DMS153 treated with DMSO at 0.1 percent for 48 hours (cell line): ENCODE results near the gene CCIN.
A peak's percentile ranks its signal among the peaks of the same experiment; 100 is the strongest.

Source experiments
- DNase-seq: peaks from one replicate; lab custom pipeline; 2025; ENCODE audit not compliant: unreplicated experiment; lab: John Stamatoyannopoulos, UW

Gene CCIN

DNA sequence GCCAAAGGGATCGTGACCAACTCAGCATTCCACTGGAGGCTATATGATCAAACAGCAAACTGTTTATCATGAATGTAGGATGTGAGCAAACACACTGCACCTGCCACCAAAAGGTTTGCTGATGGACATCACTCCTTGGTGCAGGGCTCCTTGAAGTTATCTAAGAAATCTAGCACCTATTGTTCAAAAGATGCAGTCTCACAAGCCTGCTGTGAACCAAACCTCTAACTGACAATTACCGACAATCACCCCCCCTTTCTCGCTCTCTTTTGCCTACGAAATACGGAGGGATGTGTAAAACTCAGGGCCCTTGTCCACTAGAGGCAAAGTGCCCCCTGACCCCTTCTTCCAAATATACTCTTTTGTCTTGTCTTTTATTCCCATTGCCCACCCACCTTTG is 19.0 kb downstream of the CCIN start:
- DNase-seq = no peak

DNA sequence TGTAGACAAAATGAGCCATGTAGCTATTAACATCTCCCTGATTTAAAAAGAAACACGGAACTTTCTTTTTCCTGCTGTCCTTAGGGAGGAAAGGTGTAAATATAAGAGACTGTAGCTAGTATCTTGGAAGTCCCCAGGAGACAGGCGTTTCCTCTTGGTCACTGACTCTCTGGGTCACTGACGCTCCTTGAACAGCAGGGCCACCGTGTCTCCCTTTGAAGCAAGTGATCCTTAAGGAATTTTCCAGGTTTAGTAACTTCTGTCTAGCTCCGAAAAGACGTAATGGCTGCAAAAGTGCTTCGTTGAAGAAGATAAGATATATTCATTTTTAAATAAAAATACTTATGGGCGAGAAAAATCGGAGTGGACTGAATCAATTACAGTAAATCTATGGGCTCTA is 20.8 kb downstream of the CCIN start:
- DNase-seq = peak; percentile 2

DNA sequence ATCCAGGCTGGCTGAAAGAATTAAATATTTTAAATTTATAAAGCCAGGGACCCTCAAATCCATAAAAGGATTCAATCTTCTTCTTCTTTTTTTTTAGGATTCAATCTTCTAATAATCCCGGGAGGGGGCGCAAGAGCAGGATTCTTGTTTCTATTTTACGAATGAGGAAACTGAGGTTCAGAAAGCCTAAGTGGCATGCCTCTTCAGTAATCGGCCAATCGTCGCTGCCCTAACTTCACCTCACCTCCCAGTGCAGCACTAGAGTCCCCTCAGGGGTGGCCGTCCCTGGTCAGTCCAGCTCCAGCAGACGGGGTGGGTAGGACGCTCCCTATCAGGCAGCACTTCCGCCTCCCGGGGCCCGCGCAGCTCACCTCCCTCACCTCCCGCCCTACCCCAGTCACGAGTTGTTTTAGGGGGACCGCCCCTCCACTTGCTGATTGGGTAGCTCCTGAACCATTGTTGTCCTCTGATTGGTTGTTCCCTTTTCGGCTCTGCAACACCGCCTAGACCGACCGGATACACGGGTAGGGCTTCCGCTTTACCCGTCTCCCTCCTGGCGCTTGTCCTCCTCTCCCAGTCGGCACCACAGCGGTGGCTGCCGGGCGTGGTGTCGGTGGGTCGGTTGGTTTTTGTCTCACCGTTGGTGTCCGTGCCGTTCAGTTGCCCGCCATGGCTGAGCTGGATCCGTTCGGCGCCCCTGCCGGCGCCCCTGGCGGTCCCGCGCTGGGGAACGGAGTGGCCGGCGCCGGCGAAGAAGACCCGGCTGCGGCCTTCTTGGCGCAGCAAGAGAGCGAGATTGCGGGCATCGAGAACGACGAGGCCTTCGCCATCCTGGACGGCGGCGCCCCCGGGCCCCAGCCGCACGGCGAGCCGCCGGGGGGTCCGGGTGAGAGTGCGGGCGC is 21.5 kb downstream of the CCIN start, which contains the start of gene CLTA:
Gene CLTA, plus strand, starts transcription at position 534 of the 902 bp plus-strand sequence. Its CDS starts 136 bp downstream, at position 670.
- DNase-seq = peak; percentile 98

DNA sequence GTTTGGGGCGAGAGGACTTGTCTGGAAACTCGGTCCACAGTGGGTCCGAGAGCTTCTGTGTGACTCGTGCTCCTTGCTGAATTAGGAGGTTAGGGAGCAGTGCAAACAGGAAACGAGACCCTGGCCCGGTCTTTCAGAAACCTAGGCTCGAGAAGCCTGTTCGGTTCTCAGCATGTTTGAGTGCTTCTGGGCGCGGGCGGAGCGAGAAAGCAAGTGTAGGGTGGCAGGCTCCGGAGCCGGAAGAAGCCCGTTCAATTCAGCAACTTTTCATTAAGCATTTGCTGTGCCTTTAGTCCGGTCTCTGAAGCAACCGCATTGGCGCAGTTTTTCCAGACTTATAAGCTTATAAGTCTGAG is 22.1 kb downstream of the CCIN start:
- peak; percentile 1 for DNase-seq

DNA sequence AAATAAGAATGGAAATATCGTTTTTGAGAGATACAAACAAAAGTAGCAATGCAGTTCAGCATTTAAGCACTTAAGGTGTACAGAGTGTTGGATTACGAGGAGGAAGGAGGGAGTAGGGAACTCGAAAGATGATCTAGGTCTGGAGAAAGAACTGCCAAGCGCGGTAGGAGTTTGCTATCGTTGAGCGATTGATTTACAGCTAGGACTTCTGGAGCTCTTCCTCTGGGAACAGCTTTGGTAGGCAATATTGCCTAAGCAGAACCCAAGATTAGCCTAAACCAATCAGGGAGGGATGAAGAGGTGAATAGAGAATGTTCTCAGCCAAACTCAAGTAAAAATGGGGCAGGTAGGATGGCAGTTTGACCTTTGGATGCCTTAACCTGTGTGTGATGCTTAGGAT is 22.5 kb downstream of the CCIN start:
- no peak for DNase-seq

DNA sequence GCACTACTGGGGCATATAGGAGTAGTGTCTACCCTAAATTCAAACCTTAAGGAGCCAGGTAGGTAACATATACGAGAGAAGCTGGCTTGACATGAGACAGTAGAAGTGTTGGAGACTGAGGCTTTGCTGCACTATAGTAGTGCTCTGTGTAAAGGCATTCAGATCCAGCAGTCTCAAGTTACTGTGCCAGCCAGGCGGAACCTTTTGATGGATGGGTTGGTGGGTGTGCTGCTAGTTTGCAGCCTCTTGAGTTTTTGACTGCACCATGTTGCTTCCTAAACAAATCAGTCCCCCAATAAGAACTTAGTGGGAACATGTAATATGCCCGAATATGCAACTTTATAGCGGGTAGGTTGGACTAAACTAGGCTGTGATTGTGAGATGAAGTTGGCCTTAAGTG is 23.0 kb downstream of the CCIN start:
- no peak for DNase-seq

DNA sequence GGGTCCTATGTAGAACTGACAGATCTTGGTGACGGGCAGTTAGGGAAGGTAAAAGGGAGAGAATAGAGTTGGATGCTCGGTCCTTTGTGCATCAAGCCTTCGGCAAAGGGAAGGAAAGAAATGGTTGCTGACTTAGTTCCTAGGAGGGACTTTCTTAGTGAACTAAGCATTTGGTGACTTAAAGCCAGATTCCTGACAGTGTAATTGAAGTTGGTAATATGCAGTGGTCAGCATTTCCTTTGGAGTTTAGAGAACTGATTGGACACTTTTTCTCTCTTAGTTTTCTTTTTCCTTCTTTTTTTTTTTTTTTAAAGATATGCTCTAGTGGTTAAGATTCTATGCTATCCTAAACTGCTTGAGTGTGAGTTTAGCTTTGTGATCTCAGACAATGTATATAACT is 23.8 kb downstream of the CCIN start:
- no peak for DNase-seq

DNA sequence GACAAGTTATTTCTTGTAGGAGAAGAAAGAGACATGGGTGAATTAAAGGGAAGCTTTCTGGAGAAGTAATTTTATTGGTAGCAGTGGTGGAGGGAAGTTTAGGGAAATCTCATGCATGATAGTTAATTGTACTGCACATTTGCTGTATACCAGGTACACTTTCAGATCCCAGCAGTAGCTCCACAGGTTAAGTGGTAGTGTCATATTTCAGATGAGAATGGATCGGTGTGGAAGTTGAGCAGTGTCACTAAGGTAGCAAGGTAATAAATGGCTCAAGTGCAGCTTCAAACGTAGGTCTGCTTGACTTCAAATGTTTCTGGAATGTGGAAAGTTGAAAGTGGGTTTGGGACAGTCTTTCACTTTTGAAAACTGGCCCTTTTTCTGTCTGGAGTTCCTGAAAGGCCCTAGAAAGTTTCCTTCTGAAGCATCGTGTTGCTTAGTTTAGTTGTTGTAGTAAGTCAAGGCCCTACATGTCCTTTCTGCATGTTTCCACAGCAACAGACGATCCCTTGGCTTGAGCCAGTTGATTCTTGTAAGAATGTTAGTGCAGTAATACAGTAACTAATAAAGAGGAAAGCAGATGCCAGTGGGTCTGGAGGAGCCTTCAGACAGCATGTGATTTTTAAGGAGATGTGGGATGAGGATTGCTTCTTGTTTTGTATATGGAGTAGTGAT is 25.3 kb downstream of the CCIN start:
- no peak for DNase-seq

DNA sequence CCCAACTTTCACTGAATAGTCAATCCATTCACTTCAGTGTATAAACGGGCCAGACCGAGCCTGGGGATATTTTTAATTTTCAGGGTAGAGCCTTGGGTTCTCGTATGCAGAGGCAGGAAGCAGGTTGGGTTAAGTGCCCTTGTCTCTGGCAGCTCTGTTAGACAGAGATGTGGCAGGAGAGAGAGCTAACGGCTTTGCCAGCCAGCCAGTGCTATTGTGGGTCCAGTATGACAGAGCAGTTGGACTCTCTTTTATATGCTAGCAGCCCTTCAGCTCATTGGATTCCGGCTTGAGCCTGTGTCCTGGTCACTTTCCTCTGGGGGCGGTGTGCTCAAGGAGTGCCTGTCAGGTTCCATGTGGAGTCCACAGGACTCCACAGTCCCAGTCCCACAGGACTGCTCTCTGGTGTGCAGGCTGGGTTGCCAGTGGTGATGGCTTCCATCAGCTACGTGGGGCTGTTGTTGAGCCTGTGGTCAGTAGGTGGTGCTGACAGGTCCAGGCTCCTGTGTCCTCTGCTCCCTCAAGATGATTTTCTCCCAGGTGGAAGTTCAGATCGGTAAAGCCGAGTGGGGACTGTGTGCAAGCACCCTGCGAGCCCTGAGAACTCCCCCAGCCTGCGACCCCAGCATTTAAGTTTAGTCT is 35.8 kb downstream of the CCIN start:
- no peak for DNase-seq

DNA sequence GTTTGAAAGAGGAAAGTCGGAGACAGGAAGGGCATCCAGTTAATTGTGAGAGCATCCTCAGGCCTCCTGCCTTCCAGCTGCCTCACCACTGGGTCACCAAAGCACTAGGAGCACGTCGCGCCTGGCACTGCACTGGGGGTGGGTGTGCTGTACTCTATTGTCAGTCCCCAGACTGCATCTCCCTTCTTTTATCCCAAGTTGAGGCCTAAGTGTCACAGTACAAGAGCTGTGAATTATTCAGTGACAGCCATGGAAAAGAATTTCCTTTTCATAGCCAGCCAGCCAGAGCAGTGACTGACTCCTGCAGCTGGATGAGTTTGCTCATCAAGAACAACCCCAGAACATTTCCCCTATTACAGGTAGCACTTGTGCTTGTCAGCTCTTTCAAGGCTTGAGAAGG is 37.8 kb downstream of the CCIN start:
- no peak for DNase-seq

DNA sequence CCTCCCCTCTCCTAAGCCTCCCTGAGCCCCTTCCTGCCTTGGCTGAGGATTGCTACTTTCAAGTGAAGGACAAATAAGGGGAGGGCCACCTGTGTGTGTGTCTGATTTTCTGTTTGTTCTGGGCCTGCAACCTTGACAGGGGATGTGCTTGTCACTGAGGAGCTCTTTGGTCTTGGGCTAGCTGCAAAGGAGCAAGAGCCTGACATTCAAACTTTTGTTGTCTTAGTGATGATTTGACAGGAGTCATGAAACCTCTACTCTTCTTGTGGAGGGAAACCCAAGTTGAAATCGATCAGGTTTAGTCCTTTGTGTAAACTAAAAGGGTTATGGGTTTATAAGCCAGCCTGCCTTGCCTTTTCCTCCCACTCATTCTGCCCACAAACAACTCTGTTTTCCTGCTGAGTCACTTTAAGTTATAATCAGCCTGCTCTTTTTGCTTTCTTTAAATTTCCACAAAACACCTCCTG is 38.4 kb downstream of the CCIN start:
- no peak for DNase-seq

DNA sequence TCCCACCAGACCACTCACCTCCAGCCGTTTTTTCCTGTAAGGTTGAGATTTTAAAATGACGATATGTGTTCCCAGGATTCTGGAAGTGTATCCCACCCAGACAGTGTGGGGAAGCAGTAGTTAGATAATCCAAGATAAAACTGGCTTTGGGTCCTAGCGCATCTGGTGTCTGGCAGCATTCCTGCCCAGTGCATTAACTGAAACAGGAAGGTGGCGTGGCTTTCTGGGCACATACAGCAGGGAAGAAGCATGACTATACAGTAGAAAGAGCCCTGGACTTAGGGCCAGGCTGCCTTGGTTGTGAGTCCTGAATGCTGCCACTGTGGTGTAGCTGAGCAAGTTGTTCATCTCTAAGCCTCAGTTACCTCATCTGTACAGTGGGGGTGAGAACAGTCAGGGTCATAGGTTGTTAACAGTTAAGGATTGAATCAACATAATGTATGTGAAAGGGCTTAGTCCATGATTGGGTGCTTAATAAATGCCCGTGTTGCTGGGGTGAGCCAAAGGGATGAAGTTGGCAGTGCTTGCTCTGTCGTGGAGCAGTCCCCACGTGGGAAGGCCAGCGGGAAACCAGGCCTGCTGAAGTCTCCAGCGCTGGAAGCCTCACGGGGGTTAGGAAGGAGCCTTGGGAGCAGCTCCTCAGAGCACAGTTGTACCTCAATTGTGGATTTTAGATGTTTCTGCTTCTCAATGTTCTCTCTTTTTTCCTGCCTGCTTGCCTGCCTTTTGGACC is 39.5 kb downstream of the CCIN start:
- DNase-seq = no peak

DNA sequence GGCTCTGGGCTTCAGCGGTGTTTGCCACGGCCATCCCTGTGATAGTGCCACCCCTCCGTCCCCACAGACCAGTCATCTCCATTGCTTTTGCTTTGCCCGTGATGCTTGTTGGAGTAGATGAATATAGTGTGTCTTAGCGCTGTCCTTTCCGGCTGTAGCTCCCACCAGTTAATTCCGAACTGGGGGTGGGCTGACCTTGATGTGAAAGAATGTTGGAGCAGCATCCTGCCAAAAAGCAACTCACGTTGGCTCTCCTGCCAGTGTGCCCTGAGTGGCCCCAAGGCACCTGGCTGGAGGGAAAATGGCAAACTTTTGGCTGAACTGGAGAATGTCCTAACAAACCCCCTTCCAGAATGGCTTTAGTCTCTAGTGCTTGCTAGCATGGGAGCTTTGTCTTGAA is 41.5 kb downstream of the CCIN start:
- DNase-seq = no peak

DNA sequence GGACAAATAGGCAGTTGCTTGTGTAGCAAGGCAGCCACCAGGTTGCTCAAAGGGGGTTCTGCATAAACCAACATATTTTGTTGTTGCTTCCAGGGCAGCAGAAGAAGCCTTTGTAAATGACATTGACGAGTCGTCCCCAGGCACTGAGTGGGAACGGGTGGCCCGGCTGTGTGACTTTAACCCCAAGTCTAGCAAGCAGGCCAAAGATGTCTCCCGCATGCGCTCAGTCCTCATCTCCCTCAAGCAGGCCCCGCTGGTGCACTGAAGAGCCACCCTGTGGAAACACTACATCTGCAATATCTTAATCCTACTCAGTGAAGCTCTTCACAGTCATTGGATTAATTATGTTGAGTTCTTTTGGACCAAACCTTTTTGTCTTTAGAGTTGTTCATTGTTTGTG is 42.3 kb downstream of the CCIN start:
- DNase-seq = no peak

DNA sequence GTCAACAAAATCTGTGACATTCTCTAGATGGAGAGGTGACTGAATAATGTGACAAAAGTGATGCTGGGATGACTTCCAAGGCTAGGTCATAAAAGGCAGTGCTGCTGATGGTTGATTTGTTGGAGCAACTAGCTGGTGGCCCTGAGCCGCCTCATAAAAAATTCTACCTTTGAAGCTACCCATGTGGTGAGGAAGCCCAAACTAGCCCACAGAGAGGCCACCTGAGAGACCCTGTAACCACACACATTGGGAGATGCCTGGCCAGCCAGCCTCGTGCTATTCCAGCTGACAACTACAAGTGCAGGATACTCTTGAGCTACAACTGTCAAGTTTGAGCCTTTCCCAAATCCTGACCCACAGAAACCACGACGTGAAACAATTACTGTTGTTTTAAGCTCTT is 44.2 kb downstream of the CCIN start:
- no peak for DNase-seq

DNA sequence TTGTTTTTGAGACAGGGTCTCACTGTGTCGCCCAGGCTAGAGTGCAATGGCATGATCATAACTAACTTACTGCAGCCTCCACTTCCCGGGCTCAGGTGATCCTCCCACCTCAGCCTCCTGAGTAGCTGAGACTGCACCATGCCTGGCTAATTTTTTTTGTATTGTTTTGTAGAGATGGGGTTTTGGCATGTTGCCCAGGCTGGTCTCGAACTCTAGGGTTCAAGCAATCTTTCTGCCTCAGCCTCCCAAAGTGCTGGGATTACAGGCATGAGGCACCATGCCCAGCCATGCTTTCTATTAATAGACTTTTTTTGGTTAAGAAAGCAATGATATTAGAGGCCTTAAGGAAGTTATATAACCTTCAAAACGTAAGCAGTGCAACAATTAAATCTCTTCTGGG is 44.8 kb downstream of the CCIN start:
- DNase-seq = no peak

DNA sequence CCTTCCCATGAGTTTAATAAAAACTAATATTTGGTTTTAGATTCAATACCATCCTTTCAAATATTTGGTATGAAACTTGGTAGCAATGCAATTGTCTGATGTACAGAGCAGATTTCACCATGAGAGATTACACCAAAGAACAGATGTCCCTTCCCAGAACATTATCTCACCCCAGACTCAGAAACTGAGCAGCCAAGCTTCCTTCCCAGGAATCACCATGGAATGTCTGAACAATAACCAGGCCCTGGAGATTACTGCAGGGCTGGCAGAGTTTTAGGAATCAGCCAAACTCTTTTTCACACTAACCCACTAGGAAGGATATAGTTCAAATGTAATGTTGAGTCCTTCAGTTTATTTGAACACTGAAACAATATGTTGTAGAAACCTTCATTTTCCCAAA is 45.4 kb downstream of the CCIN start:
- DNase-seq = no peak

DNA sequence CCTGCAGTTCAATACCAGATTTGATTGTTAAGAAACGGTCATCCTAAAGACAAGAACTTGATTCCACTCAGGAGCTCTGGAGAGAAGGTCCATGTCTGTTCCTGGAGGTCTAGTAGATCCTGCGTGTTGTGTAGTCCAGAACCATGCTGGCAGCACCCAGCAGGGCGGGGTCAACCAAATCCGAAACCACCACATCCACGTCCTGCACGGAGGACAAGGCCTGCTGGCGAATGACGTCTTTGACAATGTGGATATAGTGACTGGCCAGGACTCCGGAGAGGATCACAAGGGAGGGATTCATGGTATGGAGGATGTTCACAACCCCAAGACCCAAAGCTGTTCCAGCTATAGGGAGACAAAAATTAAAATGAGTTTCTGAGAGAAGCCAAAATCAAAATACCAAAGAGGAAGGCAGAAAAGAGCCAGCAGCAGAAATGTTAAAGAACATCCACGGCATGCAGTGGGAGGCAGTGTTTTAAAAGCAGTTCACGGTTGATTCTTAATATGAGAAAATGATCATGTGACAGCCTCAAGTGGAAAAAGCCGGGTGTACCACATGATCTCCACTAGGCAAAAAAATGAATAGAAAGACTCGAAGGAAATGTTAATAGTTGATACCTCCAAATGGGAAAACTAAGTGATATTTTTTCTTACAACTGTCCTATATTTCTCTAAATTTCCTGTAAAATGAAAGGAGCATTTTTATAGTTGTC is 48.2 kb downstream of the CCIN start:
- DNase-seq = no peak

DNA sequence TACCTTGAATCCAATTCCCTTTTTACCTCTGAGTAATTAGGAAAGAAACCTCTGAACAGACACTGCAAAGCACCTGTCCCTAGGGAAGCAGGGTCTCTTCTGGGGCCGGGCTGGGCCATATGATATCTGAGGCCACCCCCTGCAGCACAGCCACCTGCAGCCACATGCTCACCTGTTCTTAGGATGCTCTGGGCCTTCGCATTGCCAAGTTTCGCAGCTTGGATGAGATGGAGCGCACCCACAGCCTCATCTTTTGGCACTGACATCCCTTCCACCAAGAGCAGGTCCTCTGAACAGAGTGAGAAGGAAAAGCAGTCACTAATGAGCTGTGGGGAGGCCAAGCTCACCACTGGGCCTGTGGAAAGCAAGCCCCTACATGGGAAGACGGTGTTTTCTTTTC is 48.8 kb downstream of the CCIN start:
- no peak for DNase-seq

DNA sequence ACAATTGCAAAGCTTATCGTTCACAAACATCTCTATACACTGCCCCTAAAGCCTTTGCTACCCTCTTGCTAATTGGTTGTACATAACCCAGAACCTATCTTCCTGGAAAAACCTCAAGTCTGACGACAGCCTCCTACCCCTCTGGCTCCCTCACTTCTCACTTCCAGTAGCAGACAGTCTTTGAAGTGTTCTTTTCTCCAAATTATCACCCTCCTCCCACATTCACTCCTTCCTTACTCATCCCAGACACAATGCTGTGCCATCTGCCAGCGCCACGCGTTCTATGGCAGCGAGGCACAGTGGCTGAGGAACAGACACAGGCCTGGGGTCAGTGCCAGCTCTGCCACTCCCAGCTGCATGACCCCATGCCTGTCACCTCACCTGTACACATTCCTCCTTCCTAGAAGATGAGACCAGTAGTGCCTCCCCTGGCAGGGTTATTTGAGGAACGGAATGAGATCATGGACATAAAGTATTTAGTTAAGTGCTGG is 49.3 kb downstream of the CCIN start:
- DNase-seq = no peak
